ENCODE data around the gene CEP95.
"Not testable (repeated sequence)": the region's sequence is repeated elsewhere in the genome, so short reads cannot be mapped to it uniquely, and the experiment has no call there.

CEP95 gene

DNA sequence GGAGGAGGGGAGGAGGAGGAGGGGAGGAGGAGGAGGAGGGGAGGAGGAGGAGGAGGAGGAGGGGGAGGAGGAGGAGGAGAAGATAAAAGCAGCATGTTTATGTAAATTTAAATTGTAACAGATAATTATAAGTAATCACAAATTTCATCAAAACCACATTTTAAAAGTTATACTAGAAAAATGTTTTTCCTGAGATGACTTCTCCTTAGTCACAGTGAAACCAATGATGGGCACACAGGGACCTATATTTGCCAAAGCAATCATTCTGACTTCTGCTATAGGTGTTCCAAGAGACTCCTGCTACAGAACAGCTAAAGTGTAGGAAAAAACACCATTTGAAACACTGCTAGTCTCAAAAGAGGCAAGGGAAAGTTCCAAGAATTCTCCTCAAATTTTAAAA lies 66.4 kb downstream of the CEP95 start:
- no peaks in the 10 kb centered on the region for H3F3A ChIP-seq (ENCODE audit: insufficient read depth, low read length)
- H3K27ac ChIP-seq (ENCODE audit: low read length) = no peak overlapping the region
- no peak overlapping the region for H2AFZ ChIP-seq (ENCODE audit: low read length)
- no peak for TF ChIP-seq EZH2phosphoT487 (IDR thresholded peaks at IDR 0.05; ENCODE audit: low read length)
- H3K27me3 ChIP-seq (replicated peaks; ENCODE audit: insufficient read depth, low read length) = no peaks in the 10 kb centered on the region
- no peak overlapping the region for H3K4me2 ChIP-seq (ENCODE audit: low read depth, low read length)
- no peaks in the 10 kb centered on the region for H4K20me1 ChIP-seq (ENCODE audit: insufficient read depth, low read length)
- no peaks in the 10 kb centered on the region; the same call in 1 of the 2 replicates for H3K36me3 ChIP-seq (replicated peaks; ENCODE audit: insufficient read depth, low read length)
- no peaks in the 10 kb centered on the region for H3K79me2 ChIP-seq (ENCODE audit: low read length)
- H3K9me3 ChIP-seq (replicated peaks; ENCODE audit: insufficient read depth, low read length) = no peaks in the 10 kb centered on the region
- no peak overlapping the region for H3K4me3 ChIP-seq (ENCODE audit: low read length)
- no peaks in the 10 kb centered on the region for H3K9me2 ChIP-seq (replicated peaks; ENCODE audit: insufficient read depth, low read length)
- no peak overlapping the region for H3K9ac ChIP-seq (ENCODE audit: low read length)
- no peaks in the 10 kb centered on the region for H3K4me1 ChIP-seq (ENCODE audit: low read length)
- no peak for DNase-seq

DNA sequence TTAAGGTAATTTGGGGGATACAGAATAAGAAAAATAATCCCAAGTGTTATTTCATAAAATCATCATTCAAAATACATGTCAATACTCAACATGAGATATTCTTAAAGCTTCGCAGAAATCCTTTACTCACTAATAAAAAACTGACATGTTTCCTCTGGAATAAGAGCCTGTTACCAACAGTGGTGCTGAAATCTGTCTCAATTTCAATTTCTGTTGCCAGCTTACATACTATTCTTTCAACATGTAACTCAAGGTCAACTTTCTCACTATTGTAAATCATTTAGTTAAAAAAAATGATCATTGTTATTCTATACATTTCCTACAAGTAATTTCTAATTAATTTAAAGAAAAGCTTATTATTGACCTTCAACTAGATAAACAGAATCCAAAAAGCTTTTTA lies 67.9 kb downstream of the CEP95 start:
- Histone ChIP-seq H3K27ac (ENCODE audit: low read length) (no peak overlapping the region), H3K27me3 (replicated peaks; ENCODE audit: insufficient read depth, low read length) (no peaks in the 10 kb centered on the region), H3K36me3 (replicated peaks; ENCODE audit: insufficient read depth, low read length) (no peaks in the 10 kb centered on the region; the same call in 1 of the 2 replicates), H2AFZ (ENCODE audit: low read length) (no peak overlapping the region), H3F3A (ENCODE audit: insufficient read depth, low read length) (no peaks in the 10 kb centered on the region), H3K9me3 (replicated peaks; ENCODE audit: insufficient read depth, low read length) (no peaks in the 10 kb centered on the region), H4K20me1 (ENCODE audit: insufficient read depth, low read length) (no peaks in the 10 kb centered on the region), H3K4me2 (ENCODE audit: low read depth, low read length) (no peak overlapping the region), H3K79me2 (ENCODE audit: low read length) (no peaks in the 10 kb centered on the region), H3K9ac (ENCODE audit: low read length) (no peak overlapping the region), H3K4me1 (ENCODE audit: low read length) (no peaks in the 10 kb centered on the region), H3K9me2 (replicated peaks; ENCODE audit: insufficient read depth, low read length) (no peaks in the 10 kb centered on the region), H3K4me3 (ENCODE audit: low read length) (no peak overlapping the region)
- TF ChIP-seq, protein P1, sequence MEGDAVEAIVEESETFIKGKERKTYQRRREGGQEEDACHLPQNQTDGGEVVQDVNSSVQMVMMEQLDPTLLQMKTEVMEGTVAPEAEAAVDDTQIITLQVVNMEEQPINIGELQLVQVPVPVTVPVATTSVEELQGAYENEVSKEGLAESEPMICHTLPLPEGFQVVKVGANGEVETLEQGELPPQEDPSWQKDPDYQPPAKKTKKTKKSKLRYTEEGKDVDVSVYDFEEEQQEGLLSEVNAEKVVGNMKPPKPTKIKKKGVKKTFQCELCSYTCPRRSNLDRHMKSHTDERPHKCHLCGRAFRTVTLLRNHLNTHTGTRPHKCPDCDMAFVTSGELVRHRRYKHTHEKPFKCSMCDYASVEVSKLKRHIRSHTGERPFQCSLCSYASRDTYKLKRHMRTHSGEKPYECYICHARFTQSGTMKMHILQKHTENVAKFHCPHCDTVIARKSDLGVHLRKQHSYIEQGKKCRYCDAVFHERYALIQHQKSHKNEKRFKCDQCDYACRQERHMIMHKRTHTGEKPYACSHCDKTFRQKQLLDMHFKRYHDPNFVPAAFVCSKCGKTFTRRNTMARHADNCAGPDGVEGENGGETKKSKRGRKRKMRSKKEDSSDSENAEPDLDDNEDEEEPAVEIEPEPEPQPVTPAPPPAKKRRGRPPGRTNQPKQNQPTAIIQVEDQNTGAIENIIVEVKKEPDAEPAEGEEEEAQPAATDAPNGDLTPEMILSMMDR (IDR thresholded peaks at IDR 0.05; ENCODE audit: low read length) = no peak
- TF ChIP-seq EZH2 (optimal IDR thresholded peaks at IDR 0.05; ENCODE audit: low read depth, low read length) (no peak), EZH2phosphoT487 (IDR thresholded peaks at IDR 0.05; ENCODE audit: low read length) (no peak)
- DNase-seq = no peak

DNA sequence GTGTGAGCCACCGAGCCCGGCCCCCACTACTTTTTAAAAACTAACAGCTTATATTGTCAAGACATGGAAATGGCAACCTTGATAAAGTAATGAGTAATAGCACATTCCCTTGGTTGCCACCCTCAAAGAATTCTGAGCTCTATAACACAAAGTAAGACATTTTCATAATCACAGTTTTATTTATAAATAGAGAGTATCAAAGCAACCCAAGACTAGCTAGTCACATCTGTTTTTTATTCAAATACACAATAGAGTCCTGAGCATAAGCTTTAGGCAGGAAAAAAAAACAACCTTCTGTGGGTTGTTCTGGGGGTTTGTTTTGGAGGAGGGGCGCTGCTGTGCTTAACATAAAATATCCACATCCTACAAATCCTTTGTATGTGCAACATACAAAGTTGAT lies 68.7 kb downstream of the CEP95 start:
- Histone ChIP-seq H3F3A (ENCODE audit: insufficient read depth, low read length) (no peaks in the 10 kb centered on the region), H3K4me2 (ENCODE audit: low read depth, low read length) (no peak overlapping the region), H3K36me3 (replicated peaks; ENCODE audit: insufficient read depth, low read length) (no peaks in the 10 kb centered on the region; the same call in 1 of the 2 replicates), H3K27me3 (replicated peaks; ENCODE audit: insufficient read depth, low read length) (no peaks in the 10 kb centered on the region), H2AFZ (ENCODE audit: low read length) (no peak overlapping the region), H3K27ac (ENCODE audit: low read length) (no peak overlapping the region), H3K9me2 (replicated peaks; ENCODE audit: insufficient read depth, low read length) (no peaks in the 10 kb centered on the region), H3K4me1 (ENCODE audit: low read length) (no peaks in the 10 kb centered on the region), H3K4me3 (ENCODE audit: low read length) (no peak overlapping the region), H3K9me3 (replicated peaks; ENCODE audit: insufficient read depth, low read length) (no peaks in the 10 kb centered on the region), H3K9ac (ENCODE audit: low read length) (no peak overlapping the region), H4K20me1 (ENCODE audit: insufficient read depth, low read length) (no peaks in the 10 kb centered on the region), H3K79me2 (ENCODE audit: low read length) (no peaks in the 10 kb centered on the region)
- TF ChIP-seq, protein P1 (IDR thresholded peaks at IDR 0.05; ENCODE audit: low read length) = no peak
- no peak for TF ChIP-seq EZH2 (optimal IDR thresholded peaks at IDR 0.05; ENCODE audit: low read depth, low read length)
- TF ChIP-seq EZH2phosphoT487 (IDR thresholded peaks at IDR 0.05; ENCODE audit: low read length) = no peak
- DNase-seq = no peak

DNA sequence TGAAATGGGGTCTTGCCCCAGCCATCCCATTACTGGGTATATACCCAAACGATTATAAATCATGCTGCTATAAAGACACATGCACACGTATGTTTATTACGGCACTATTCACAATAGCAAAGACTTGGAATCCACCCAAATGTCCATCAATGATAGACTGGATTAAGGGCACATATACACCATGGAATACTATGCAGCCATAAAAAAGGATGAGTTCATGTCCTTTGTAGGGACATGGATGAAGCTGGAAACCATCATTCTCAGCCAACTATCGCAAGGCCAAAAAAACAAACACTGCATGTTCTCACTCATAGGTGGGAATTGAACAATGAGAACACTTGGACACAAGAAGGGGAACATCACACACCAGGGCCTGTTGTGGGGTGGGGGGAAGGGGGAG lies 70.2 kb downstream of the CEP95 start:
- H3K36me3 ChIP-seq (replicated peaks; ENCODE audit: insufficient read depth, low read length); H3K9me2 ChIP-seq (replicated peaks; ENCODE audit: insufficient read depth, low read length); H3K9ac ChIP-seq (ENCODE audit: low read length); H4K20me1 ChIP-seq (ENCODE audit: insufficient read depth, low read length); H3K4me2 ChIP-seq (ENCODE audit: low read depth, low read length); H3K79me2 ChIP-seq (ENCODE audit: low read length); H2AFZ ChIP-seq (ENCODE audit: low read length); DNase-seq; H3K27ac ChIP-seq (ENCODE audit: low read length); H3K4me3 ChIP-seq (ENCODE audit: low read length); H3K4me1 ChIP-seq (ENCODE audit: low read length); H3K27me3 ChIP-seq (replicated peaks; ENCODE audit: insufficient read depth, low read length); H3F3A ChIP-seq (ENCODE audit: insufficient read depth, low read length); H3K9me3 ChIP-seq (replicated peaks; ENCODE audit: insufficient read depth, low read length): not testable (repeated sequence)

Data from MM.1S (cell line).